ENCODE measurements around the gene AKAP14. TPM values are rescaled to one million over a fixed set of nuclear protein-coding genes. Genes with fewer than 3 reads are reported as not detected.
"Not testable (repeated sequence)": the region's sequence is repeated elsewhere in the genome, so short reads cannot be mapped to it uniquely, and the experiment has no call there.

AKAP14 gene
- total and polyA plus RNA-seq, 4 donors = not detected

DNA sequence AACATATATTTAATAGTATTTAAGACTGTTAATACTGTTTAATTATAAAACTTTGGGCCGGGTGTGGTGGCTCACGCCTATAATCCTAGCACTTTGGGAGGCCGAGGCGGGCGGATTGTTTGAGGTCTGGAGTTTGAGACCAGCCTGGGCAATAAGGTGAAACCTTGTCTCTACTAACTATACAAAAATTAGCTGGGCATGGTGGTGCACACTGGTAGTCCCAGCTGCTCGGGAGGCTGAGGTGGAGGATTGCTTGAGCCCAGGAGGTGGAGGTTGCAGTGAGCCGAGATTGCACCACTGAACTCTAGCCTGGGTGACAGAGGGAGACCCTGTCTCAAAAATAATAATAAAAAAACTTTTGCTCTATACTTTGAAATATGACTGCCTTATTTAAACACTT, 26.7 kb downstream of the AKAP14 start:
- not testable (repeated sequence) for H3K4me3 ChIP-seq (ENCODE audit: low read depth in 1 of 3, low read length in 3 of 3); H3K27ac ChIP-seq (ENCODE audit: low read depth in 1 of 2, low read length in 2 of 2); H3K4me1 ChIP-seq (ENCODE audit: control insufficient read depth in 4 of 4, insufficient read depth in 4 of 4, low read length in 3 of 4); H3K9ac ChIP-seq (ENCODE audit: low read depth in 1 of 2, low read length in 2 of 2); DNase-seq (ENCODE audit: low spot score); H3K9me3 ChIP-seq (ENCODE audit: control insufficient read depth in 4 of 4, low read length in 3 of 4); H3K27me3 ChIP-seq (ENCODE audit: control insufficient read depth in 4 of 4, insufficient read depth in 4 of 4, low read length in 3 of 4); H3K36me3 ChIP-seq (ENCODE audit: control insufficient read depth in 4 of 4, insufficient read depth in 3 of 4, low read depth in 1 of 4, low read length in 3 of 4)
- 95% methylated on average over 7 of the region's 7 CpGs for WGBS

DNA sequence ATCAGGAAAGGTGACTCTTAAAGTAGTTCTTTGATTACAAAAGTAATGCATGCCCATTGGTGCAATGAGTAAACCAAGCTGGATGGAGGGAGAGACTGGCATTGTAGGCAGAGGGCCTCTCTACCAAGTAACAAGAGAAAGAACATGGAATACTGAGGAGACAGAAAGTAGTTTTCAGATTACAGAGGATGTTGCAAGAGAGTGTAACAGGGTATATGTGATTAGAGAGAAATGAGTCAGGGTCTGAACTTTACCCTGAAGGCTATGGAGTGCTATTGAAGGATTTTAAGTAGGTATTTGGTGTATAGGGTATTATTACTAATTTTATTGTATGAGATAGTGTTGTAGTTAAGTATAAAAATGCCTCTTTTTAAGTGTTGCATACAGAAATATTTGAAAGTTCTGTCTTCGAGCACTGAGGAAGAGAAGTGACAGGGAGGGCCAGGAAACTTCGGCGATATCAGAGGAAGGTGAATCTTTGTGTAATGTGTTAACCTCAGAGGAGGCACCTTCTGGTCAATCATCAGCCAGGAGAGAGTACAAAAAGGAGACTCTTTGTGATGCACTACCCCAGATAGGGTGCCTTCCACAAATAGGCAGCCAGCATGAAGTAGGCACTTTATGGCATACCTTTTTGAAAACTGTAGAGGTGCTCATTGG, 39.7 kb downstream of the AKAP14 start:
- WGBS = 86% methylated on average over 3 of the region's 3 CpGs
- TF ChIP-seq JUND (IDR thresholded peaks at IDR 0.05) = no peak
- TF ChIP-seq, protein P1, sequence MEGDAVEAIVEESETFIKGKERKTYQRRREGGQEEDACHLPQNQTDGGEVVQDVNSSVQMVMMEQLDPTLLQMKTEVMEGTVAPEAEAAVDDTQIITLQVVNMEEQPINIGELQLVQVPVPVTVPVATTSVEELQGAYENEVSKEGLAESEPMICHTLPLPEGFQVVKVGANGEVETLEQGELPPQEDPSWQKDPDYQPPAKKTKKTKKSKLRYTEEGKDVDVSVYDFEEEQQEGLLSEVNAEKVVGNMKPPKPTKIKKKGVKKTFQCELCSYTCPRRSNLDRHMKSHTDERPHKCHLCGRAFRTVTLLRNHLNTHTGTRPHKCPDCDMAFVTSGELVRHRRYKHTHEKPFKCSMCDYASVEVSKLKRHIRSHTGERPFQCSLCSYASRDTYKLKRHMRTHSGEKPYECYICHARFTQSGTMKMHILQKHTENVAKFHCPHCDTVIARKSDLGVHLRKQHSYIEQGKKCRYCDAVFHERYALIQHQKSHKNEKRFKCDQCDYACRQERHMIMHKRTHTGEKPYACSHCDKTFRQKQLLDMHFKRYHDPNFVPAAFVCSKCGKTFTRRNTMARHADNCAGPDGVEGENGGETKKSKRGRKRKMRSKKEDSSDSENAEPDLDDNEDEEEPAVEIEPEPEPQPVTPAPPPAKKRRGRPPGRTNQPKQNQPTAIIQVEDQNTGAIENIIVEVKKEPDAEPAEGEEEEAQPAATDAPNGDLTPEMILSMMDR (IDR thresholded peaks at IDR 0.05; ENCODE audit: low read depth, low read length, missing input control) = no peak
- TF ChIP-seq TAF1 (conservative IDR thresholded peaks at IDR 0.05) = no peak
- TF ChIP-seq, protein P2, sequence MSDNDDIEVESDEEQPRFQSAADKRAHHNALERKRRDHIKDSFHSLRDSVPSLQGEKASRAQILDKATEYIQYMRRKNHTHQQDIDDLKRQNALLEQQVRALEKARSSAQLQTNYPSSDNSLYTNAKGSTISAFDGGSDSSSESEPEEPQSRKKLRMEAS (IDR thresholded peaks at IDR 0.05) = no peak
- TF ChIP-seq, protein P3, sequence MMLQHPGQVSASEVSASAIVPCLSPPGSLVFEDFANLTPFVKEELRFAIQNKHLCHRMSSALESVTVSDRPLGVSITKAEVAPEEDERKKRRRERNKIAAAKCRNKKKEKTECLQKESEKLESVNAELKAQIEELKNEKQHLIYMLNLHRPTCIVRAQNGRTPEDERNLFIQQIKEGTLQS (IDR thresholded peaks at IDR 0.05) = no peak
- TF ChIP-seq, protein P4, sequence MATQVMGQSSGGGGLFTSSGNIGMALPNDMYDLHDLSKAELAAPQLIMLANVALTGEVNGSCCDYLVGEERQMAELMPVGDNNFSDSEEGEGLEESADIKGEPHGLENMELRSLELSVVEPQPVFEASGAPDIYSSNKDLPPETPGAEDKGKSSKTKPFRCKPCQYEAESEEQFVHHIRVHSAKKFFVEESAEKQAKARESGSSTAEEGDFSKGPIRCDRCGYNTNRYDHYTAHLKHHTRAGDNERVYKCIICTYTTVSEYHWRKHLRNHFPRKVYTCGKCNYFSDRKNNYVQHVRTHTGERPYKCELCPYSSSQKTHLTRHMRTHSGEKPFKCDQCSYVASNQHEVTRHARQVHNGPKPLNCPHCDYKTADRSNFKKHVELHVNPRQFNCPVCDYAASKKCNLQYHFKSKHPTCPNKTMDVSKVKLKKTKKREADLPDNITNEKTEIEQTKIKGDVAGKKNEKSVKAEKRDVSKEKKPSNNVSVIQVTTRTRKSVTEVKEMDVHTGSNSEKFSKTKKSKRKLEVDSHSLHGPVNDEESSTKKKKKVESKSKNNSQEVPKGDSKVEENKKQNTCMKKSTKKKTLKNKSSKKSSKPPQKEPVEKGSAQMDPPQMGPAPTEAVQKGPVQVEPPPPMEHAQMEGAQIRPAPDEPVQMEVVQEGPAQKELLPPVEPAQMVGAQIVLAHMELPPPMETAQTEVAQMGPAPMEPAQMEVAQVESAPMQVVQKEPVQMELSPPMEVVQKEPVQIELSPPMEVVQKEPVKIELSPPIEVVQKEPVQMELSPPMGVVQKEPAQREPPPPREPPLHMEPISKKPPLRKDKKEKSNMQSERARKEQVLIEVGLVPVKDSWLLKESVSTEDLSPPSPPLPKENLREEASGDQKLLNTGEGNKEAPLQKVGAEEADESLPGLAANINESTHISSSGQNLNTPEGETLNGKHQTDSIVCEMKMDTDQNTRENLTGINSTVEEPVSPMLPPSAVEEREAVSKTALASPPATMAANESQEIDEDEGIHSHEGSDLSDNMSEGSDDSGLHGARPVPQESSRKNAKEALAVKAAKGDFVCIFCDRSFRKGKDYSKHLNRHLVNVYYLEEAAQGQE (IDR thresholded peaks at IDR 0.05) = no peak
- TF ChIP-seq RAD21 (IDR thresholded peaks at IDR 0.05) = no peak
- TF ChIP-seq FOXA2 (IDR thresholded peaks at IDR 0.05) = no peak
- no peak for TF ChIP-seq GABPA (IDR thresholded peaks at IDR 0.05 in 1 of 2, conservative IDR thresholded peaks at IDR 0.05 in 1 of 2)
- no peak for TF ChIP-seq RXRA (IDR thresholded peaks at IDR 0.05)
- TF ChIP-seq, protein P5, sequence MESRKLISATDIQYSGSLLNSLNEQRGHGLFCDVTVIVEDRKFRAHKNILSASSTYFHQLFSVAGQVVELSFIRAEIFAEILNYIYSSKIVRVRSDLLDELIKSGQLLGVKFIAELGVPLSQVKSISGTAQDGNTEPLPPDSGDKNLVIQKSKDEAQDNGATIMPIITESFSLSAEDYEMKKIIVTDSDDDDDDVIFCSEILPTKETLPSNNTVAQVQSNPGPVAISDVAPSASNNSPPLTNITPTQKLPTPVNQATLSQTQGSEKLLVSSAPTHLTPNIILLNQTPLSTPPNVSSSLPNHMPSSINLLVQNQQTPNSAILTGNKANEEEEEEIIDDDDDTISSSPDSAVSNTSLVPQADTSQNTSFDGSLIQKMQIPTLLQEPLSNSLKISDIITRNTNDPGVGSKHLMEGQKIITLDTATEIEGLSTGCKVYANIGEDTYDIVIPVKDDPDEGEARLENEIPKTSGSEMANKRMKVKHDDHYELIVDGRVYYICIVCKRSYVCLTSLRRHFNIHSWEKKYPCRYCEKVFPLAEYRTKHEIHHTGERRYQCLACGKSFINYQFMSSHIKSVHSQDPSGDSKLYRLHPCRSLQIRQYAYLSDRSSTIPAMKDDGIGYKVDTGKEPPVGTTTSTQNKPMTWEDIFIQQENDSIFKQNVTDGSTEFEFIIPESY (IDR thresholded peaks at IDR 0.05) = no peak
- TF ChIP-seq FOXA1 (IDR thresholded peaks at IDR 0.05) = no peak
- no peak for TF ChIP-seq EGR1 (IDR thresholded peaks at IDR 0.05; ENCODE audit: low read depth in 2 of 2)
- TF ChIP-seq SP1 (IDR thresholded peaks at IDR 0.05) = no peak
- TF ChIP-seq YY1 (IDR thresholded peaks at IDR 0.05) = no peak
- TF ChIP-seq HNF4A (conservative IDR thresholded peaks at IDR 0.05) = no peak
- no peak for TF ChIP-seq NR2F2 (IDR thresholded peaks at IDR 0.05)
- TF ChIP-seq HNF4G (IDR thresholded peaks at IDR 0.05) = no peak
- Histone ChIP-seq H3K4me3 (ENCODE audit: low read depth in 1 of 3, low read length in 3 of 3) (no peak overlapping the region), H3K4me1 (ENCODE audit: control insufficient read depth in 4 of 4, insufficient read depth in 4 of 4, low read length in 3 of 4) (no peaks in the 10 kb centered on the region), H3K9me3 (ENCODE audit: control insufficient read depth in 4 of 4, low read length in 3 of 4) (no peaks in the 10 kb centered on the region), H3K36me3 (ENCODE audit: control insufficient read depth in 4 of 4, insufficient read depth in 3 of 4, low read depth in 1 of 4, low read length in 3 of 4) (peaks cover 4 to 19% (median 13%) of the 10 kb centered on the region in 4 donors), H3K27me3 (ENCODE audit: control insufficient read depth in 4 of 4, insufficient read depth in 4 of 4, low read length in 3 of 4) (no peaks in the 10 kb centered on the region), H3K27ac (ENCODE audit: low read depth in 1 of 2, low read length in 2 of 2) (no peak overlapping the region), H3K9ac (ENCODE audit: low read depth in 1 of 2, low read length in 2 of 2) (no peak overlapping the region)
- no peak for DNase-seq (ENCODE audit: low spot score)
